AG09309 (cell line): ENCODE data around the gene HFM1.
"Not testable (repeated sequence)": the region's sequence is repeated elsewhere in the genome, so short reads cannot be mapped to it uniquely, and the experiment has no call there.

ENCODE experiments used
- DNase-seq: peaks from one replicate; pipeline ENCODE4 v3.0.0-alpha.2; 2010; ENCODE audit warnings: low read depth
- H3K4me3 ChIP-seq: 2 replicates; pipeline ENCODE4 v1.5.1; 2011; ENCODE audit warnings: mild to moderate bottlenecking, low read depth, low read length, moderate library complexity; ENCODE audit not compliant: control insufficient read depth
- CTCF ChIP-seq: IDR thresholded peaks from 2 replicates; pipeline ENCODE4 v1.5.1; 2011; ENCODE audit warnings: mild to moderate bottlenecking, low read depth, low read length, inconsistent platforms; ENCODE audit not compliant: insufficient read depth, control insufficient read depth; ENCODE audit errors: missing control alignments

Gene HFM1

DNA sequence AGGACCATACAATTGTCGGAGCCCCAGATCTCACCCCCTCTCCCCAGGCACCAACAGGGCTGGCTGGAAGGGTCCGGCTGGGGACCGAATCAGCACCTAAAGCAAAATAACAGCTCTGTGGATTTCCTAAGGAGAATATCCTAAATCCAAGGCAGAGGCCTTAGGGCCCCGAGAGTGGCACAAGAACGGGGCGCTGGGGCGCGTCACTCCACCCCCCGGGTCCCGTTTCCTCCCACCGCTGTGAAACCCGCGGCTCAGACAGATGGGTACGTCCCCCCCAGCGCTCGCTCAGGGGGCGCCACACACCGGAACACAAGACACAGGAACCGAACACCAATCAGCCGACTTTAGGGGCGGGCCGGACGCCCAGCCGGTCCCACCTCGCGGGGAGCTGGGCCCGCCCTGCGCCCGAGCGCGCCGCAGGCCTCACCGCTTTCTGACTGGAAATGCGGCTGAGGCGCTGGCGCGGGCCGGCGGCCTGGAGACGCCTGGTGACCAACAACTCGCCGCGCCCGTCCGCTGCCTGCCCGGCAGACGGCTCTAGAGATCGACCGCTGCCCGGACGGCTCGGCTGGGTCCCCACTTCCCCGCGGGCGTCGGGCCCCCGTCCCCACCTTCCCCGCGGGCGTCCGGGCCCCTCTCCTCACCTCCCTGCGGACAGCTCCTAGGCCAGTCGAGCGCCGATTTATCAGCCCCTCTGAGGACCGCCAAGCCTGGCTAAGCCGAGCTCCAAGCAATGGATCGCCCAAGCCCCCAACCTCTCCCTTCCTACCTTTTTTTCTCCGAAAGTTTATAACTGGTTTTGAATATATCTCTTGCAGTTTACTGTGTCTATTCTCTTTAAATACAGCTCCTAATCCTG lies at the start of gene HFM1:
Gene HFM1, minus strand, starts transcription at position 687 of the 862 bp plus-strand sequence. CDS start 3,755 bp downstream, outside the sequence.
- DNase-seq = peak; percentile 11
- no peak for TF ChIP-seq CTCF
- peak within 1 kb of the TSS; percentile 64 for H3K4me3 ChIP-seq

- H3K4me3 ChIP-seq = no peak overlapping the region
- no peak for TF ChIP-seq CTCF
- DNase-seq = no peak
Observed at GRCh38 chr1:91454136-91454535, 49.5 kb upstream of the HFM1 start.

DNA sequence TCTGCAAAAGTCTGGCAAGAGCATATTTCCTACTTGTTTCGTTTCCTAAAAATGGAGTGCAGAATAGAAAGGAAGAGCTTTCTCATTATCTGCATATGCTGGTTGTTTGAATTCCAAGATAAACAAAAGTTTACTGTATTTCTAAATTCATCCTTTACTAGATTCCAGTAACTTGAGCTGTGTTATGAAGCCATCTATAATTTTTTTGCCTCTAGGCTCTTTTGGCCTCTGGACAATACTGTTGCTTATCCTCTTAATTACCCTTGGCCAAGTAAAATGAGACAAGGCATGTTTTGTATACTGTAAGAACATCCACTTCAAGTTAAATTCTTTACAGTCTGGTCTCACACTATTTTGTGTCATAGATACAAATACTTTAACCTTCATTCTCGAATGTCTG lies 45.6 kb upstream of the HFM1 start:
- no peak for TF ChIP-seq CTCF
- peak; percentile 21 for DNase-seq
- H3K4me3 ChIP-seq = no peak overlapping the region

GRCh38 chr1:91447782-91448181 lies 43.1 kb upstream of the HFM1 start:
- not testable (repeated sequence) for H3K4me3 ChIP-seq, DNase-seq

DNA sequence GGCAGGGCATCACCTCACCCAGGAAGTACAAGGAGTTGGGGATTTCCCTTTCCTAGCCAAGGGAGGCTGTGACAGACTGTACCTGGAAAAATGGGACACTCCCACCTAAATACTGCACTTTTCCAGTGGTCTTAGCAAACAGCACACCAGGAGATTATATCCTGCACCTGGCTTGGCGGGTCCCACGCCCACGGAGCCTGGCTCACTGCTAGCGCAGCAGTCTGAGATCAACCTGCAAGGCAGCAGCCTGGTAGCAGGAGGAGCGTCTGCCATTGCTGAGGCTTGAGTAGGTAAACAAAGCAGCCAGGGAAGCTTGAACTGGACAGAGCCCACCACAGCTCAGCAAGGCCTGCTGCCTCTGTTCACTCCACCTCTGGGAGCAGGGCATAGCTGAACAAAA lies 37.3 kb upstream of the HFM1 start:
- not testable (repeated sequence) for DNase-seq, H3K4me3 ChIP-seq

DNA sequence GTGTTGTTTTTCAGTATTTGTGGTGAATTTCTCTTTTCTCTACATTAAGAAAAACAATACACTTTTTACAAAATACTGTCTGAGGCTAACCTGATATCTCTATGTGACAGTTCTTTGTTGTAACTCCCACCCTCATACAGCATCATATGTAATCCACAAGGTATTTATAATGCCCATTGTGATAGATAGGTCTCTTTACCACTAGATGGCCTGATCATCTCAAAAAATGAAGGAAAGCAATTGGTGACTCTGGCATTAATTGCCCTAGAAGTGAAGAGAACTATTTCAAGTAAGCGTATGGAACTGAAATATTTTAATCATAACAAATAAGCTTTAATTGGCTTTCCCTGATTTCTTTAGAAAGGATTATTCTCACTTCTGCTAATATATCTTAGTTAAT lies 36.2 kb upstream of the HFM1 start:
- H3K4me3 ChIP-seq = no peak overlapping the region
- TF ChIP-seq CTCF = peak; percentile 15
- no peak for DNase-seq

GRCh38 chr1:91439016-91439415 lies 34.4 kb upstream of the HFM1 start:
- no peak for TF ChIP-seq CTCF
- H3K4me3 ChIP-seq = no peak overlapping the region
- DNase-seq = no peak
